Loucy (cell line): ENCODE measurements around the gene KIF16B.

Source experiments
- CTCF ChIP-seq: fragments of 200-600 bp; sonication (generic); conservative IDR thresholded peaks from 2 replicates; pipeline ENCODE4 v1.5.1; 2014; ENCODE audit warnings: mild to moderate bottlenecking, antibody characterized with exemption, low read length
- EZH2phosphoT487 ChIP-seq: fragments of 200-600 bp; IDR thresholded peaks from 2 replicates; pipeline ENCODE4 v1.6.1; 2018; ENCODE audit warnings: antibody characterized with exemption, mild to moderate bottlenecking, moderate library complexity, borderline replicate concordance

- TF ChIP-seq CTCF (no peak), EZH2phosphoT487 (no peak)
Measured at GRCh38 chr20:16393836-16394235, 179.4 kb downstream of the KIF16B start.
